AG09309 (cell line): ENCODE results near the gene BBIP1.

ENCODE experiments used
- DNase-seq: peaks from one replicate; pipeline ENCODE4 v3.0.0-alpha.2; 2010; ENCODE audit warnings: low read depth
- H3K4me3 ChIP-seq: 2 replicates; pipeline ENCODE4 v1.5.1; 2011; ENCODE audit warnings: mild to moderate bottlenecking, low read depth, low read length, moderate library complexity; ENCODE audit not compliant: control insufficient read depth
- CTCF ChIP-seq: IDR thresholded peaks from 2 replicates; pipeline ENCODE4 v1.5.1; 2011; ENCODE audit warnings: mild to moderate bottlenecking, low read depth, low read length, inconsistent platforms; ENCODE audit not compliant: insufficient read depth, control insufficient read depth; ENCODE audit errors: missing control alignments

The BBIP1 gene

GRCh38 chr10:110962443-110962842 is 43.5 kb upstream of the BBIP1 start:
- no peak overlapping the region for H3K4me3 ChIP-seq
- no peak for DNase-seq
- TF ChIP-seq CTCF, result no peak

GRCh38 chr10:110960333-110960712 is 41.3 kb upstream of the BBIP1 start:
- no peak for TF ChIP-seq CTCF
- H3K4me3 ChIP-seq, result no peak overlapping the region
- no peak for DNase-seq

- TF ChIP-seq CTCF, result no peak
- H3K4me3 ChIP-seq, result no peak overlapping the region
- DNase-seq, result no peak
Measured at GRCh38 chr10:110959379-110960332, 40.7 kb upstream of the BBIP1 start.

- H3K4me3 ChIP-seq, result no peak overlapping the region
- TF ChIP-seq CTCF, result no peak
- no peak for DNase-seq
Measured at GRCh38 chr10:110957606-110958005, 38.6 kb upstream of the BBIP1 start.

- DNase-seq, result no peak
- no peak for TF ChIP-seq CTCF
Measured at GRCh38 chr10:110951381-110951780, 32.4 kb upstream of the BBIP1 start.

GRCh38 chr10:110947061-110947595 is 28.1 kb upstream of the BBIP1 start:
- no peak for TF ChIP-seq CTCF
- no peak for DNase-seq
- H3K4me3 ChIP-seq, result no peak overlapping the region

More at GRCh38 chr10:110951381-110951780, 32.4 kb upstream of the BBIP1 start:
- H3K4me3 ChIP-seq, result no peak overlapping the region
